ENCODE data around the gene PLCG2. TPM values are rescaled to one million over a fixed set of nuclear protein-coding genes. Genes with fewer than 3 reads are reported as not detected.

PLCG2 gene
- total RNA-seq, 1 experiment from 2014 or later: 14.4 TPM

DNA sequence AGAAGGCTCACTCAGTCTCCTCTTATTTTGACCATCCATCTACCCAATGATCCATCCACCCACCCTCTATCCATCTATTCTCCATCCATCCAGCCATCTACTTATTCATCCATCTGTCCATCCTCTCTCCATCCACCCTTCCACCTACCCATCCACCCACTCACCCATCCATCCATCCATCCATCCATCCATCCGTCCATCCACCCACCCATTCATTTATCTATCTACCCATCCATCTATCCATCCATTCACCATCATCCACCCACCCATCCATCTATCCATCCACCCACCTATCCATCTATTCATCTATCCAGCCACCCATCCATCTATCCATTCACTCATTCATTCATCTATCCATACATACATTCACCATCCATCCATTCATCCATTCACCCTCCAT lies 45.8 kb upstream of the PLCG2 start:
- no peak overlapping the region for H3K4me3 Mint-ChIP-seq (ENCODE audit: unreplicated experiment)
- BruUV-seq (replicated peaks): no TSS peak
- no peak overlapping the region for H3K27ac Mint-ChIP-seq (ENCODE audit: unreplicated experiment)
- TF ChIP-seq, protein P1, sequence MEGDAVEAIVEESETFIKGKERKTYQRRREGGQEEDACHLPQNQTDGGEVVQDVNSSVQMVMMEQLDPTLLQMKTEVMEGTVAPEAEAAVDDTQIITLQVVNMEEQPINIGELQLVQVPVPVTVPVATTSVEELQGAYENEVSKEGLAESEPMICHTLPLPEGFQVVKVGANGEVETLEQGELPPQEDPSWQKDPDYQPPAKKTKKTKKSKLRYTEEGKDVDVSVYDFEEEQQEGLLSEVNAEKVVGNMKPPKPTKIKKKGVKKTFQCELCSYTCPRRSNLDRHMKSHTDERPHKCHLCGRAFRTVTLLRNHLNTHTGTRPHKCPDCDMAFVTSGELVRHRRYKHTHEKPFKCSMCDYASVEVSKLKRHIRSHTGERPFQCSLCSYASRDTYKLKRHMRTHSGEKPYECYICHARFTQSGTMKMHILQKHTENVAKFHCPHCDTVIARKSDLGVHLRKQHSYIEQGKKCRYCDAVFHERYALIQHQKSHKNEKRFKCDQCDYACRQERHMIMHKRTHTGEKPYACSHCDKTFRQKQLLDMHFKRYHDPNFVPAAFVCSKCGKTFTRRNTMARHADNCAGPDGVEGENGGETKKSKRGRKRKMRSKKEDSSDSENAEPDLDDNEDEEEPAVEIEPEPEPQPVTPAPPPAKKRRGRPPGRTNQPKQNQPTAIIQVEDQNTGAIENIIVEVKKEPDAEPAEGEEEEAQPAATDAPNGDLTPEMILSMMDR (IDR thresholded peaks at IDR 0.05; ENCODE audit: insufficient read depth in 1 of 2, low read depth in 1 of 2, low read length in 1 of 2, severe bottlenecking in 1 of 2, unreplicated experiment in 1 of 2): no peak
- no peaks in the 10 kb centered on the region for H3K4me1 Mint-ChIP-seq (ENCODE audit: low read depth, unreplicated experiment)
- ChIA-PET CTCF (interaction anchor here (0.7 kb wide), 1 partner anchor 365 kb away, joined by 3 read pairs; no protein-coding TSS in a partner anchor), POLR2A (no interaction called here)
- Histone ChIP-seq H3K4me3 (ENCODE audit: low read depth, low read length) (no peak overlapping the region), H3K4me1 (peaks cover 9% of the 10 kb centered on the region; the same call in 1 of the 2 replicates), H3K36me3 (ENCODE audit: control insufficient read depth, insufficient read depth, low read length) (no peaks in the 10 kb centered on the region), H3K27me3 (replicated peaks; ENCODE audit: control insufficient read depth, insufficient read depth, low read length) (no peaks in the 10 kb centered on the region), H3K9me3 (no peaks in the 10 kb centered on the region)
- H3K36me3 Mint-ChIP-seq (ENCODE audit: insufficient read depth, unreplicated experiment): no peaks in the 10 kb centered on the region
- H3K9me3 Mint-ChIP-seq (ENCODE audit: unreplicated experiment): no peaks in the 10 kb centered on the region
- no peak for DNase-seq
- H3K27me3 Mint-ChIP-seq (ENCODE audit: insufficient read depth, unreplicated experiment): no peaks in the 10 kb centered on the region
- intact Hi-C loops (cut with micrococcal nuclease; ENCODE audit: unreplicated experiment): loop anchor here (10.0 kb wide), 1 partner anchor 728 kb away; the partner anchor contains the start of genes CENPN and CMC2

DNA sequence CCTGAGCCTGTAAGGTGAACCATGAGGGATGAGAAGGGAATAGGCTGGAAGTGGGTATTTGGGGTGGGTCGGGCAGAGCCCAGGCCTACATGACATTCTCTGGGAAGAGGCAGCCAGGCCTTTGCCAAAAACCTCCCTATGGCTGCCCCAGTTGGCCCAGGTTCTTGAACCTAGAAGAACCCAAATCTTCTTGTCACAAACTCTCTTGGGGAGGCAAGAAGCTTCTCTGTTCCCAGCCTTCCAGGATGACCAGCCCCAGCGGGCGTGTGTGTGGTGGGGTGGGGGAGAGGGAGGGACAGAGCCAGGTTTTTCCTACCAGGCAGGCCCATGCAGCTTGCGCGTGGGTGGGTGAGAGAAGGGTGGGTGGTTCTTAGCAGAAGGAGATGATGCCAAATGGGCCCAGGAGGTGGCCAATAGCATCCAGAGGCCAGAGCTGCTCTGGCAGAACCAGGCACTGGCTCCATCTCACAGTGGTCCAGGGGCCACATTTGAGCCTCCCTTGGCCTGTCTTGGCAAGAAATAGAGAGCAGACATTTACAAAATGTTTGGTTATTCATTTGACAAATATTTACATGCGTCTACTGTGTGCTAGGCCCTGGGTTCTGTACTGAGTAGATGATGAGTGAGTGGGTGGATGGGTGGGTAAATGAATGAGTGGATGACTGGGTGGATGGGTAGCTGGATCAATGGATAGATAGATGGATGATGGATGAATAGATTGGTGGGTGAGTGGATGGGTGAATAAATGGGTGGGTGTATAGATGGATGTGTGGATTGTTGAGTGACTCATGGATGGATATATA lies 44.3 kb upstream of the PLCG2 start:
- Histone ChIP-seq H3K4me1 (peaks cover 10% of the 10 kb centered on the region; the same call in 1 of the 2 replicates), H3K36me3 (ENCODE audit: control insufficient read depth, insufficient read depth, low read length) (no peaks in the 10 kb centered on the region), H3K27me3 (replicated peaks; ENCODE audit: control insufficient read depth, insufficient read depth, low read length) (no peaks in the 10 kb centered on the region), H3K4me3 (ENCODE audit: low read depth, low read length) (no peak overlapping the region), H3K9me3 (no peaks in the 10 kb centered on the region)
- Mint-ChIP-seq H3K27ac (ENCODE audit: unreplicated experiment) (no peak overlapping the region), H3K27me3 (ENCODE audit: insufficient read depth, unreplicated experiment) (no peaks in the 10 kb centered on the region), H3K36me3 (ENCODE audit: insufficient read depth, unreplicated experiment) (no peaks in the 10 kb centered on the region), H3K4me1 (ENCODE audit: low read depth, unreplicated experiment) (no peaks in the 10 kb centered on the region), H3K4me3 (ENCODE audit: unreplicated experiment) (no peak overlapping the region), H3K9me3 (ENCODE audit: unreplicated experiment) (no peaks in the 10 kb centered on the region)
- CTCF ChIA-PET: interaction anchor here (0.7 kb wide), 1 partner anchor 110 kb away, joined by 5 read pairs; no protein-coding TSS in a partner anchor
- DNase-seq: no peak
- BruUV-seq (replicated peaks): no TSS peak
- POLR2A ChIA-PET: no interaction called here
- TF ChIP-seq, protein P1 (IDR thresholded peaks at IDR 0.05; ENCODE audit: insufficient read depth in 1 of 2, low read depth in 1 of 2, low read length in 1 of 2, severe bottlenecking in 1 of 2, unreplicated experiment in 1 of 2): no peak
- intact Hi-C loops (cut with micrococcal nuclease; ENCODE audit: unreplicated experiment): loop anchor here (5.0 to 10.0 kb wide), 2 partner anchors 528 to 730 kb away; partner anchors contain the start of genes CENPN and CMC2

DNA sequence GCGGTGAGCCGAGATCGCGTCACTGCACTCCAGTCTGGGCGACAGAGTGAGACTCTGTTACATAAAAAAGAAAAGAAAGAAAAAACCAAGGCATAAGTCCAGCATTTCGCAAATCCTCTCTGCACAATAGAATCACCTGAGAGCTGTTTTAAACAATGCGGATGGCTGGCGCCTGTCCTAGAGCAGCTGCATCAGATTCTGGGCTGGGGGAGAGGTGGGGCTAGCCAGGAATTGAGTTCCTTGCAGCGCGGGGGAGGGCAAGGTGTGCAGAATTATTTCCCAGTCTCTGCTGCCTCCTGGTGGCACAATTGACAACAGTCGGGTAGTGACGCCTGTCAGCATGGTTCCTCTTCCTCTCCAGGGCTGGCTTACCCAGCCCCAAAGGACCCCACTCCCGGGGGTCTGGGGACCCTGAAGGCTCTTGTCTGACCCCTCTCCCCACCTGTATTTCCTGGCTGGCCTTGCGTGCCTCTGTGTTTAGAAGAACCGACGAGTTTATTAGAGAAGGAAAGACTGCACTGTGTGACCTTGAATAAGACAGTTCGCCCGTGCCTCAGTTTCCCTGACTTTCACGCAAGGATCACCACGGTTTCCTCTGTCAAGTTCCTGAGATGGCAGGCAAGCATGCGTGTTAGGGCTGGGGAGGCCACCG lies 41.1 kb upstream of the PLCG2 start:
- peak; percentile 91 to 93 for DNase-seq
- CTCF ChIA-PET: interaction anchor here (2.2 kb wide), 1 partner anchor 13 kb away, joined by 6 read pairs; no protein-coding TSS in a partner anchor
- H3K9me3 Mint-ChIP-seq (ENCODE audit: unreplicated experiment): no peaks in the 10 kb centered on the region
- TF ChIP-seq, protein P1 (IDR thresholded peaks at IDR 0.05; ENCODE audit: insufficient read depth in 1 of 2, low read depth in 1 of 2, low read length in 1 of 2, severe bottlenecking in 1 of 2, unreplicated experiment in 1 of 2): peak; percentile 87 to 92
- H3K4me1 Mint-ChIP-seq (ENCODE audit: low read depth, unreplicated experiment): no peaks in the 10 kb centered on the region
- Histone ChIP-seq H3K4me3 (ENCODE audit: low read depth, low read length) (no peak overlapping the region), H3K36me3 (ENCODE audit: control insufficient read depth, insufficient read depth, low read length) (no peaks in the 10 kb centered on the region), H3K4me1 (peaks cover 10% of the 10 kb centered on the region; the same call in 1 of the 2 replicates), H3K9me3 (no peaks in the 10 kb centered on the region), H3K27me3 (replicated peaks; ENCODE audit: control insufficient read depth, insufficient read depth, low read length) (no peaks in the 10 kb centered on the region)
- no peak overlapping the region for H3K27ac Mint-ChIP-seq (ENCODE audit: unreplicated experiment)
- no peaks in the 10 kb centered on the region for H3K36me3 Mint-ChIP-seq (ENCODE audit: insufficient read depth, unreplicated experiment)
- intact Hi-C loops (cut with micrococcal nuclease; ENCODE audit: unreplicated experiment): loop anchor here (1.0 to 10.0 kb wide), 7 partner anchors 15 to 733 kb away; partner anchors contain the start of genes ATMIN, CENPN and CMC2
- H3K27me3 Mint-ChIP-seq (ENCODE audit: insufficient read depth, unreplicated experiment): no peaks in the 10 kb centered on the region
- POLR2A ChIA-PET: no interaction called here
- H3K4me3 Mint-ChIP-seq (ENCODE audit: unreplicated experiment): no peak overlapping the region
- no TSS peak for BruUV-seq (replicated peaks)

Measured in Caco-2 (cell line).